ENCODE data around the gene TOM1. TPM values are rescaled to one million over a fixed set of nuclear protein-coding genes. Genes with fewer than 3 reads are reported as not detected.

Gene TOM1
- total RNA-seq, 1 experiment from 2014 or later = 49.1 TPM

DNA sequence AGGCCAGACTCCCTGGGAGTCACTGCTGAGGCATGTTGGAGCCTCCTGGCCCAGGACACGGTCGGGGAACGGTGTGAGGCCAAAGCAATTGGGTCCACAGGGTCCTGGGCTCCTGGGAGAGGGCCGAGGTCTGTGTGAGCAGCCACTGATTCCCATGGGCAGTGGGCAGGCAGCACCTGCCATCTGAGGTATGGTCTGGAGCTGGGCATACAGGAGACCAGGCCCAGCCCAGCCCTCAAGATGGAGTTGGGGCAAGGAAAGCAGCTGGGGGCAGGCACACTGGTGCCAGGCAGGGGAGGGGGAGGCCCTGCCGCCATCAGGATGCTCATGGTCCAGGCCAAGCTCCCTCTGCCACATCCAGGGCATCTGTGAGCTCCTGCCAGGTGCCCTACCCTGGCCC, 49.0 kb downstream of the TOM1 start:
- H3K36me3 Mint-ChIP-seq (ENCODE audit: insufficient read depth, unreplicated experiment) = peaks cover 59% of the 10 kb centered on the region
- no peaks in the 10 kb centered on the region for H3K9me3 Mint-ChIP-seq (ENCODE audit: low read depth, unreplicated experiment)
- no TSS peak for BruUV-seq (replicated peaks)
- H3K4me3 Mint-ChIP-seq (ENCODE audit: low read depth, unreplicated experiment) = no peak overlapping the region
- H3K4me1 Mint-ChIP-seq (ENCODE audit: low read depth, unreplicated experiment) = peaks cover 20% of the 10 kb centered on the region
- no peak overlapping the region for H3K27ac Mint-ChIP-seq (ENCODE audit: unreplicated experiment)
- intact Hi-C loops (cut with micrococcal nuclease; ENCODE audit: unreplicated experiment) = no loop called here
- TF ChIP-seq, protein P1, sequence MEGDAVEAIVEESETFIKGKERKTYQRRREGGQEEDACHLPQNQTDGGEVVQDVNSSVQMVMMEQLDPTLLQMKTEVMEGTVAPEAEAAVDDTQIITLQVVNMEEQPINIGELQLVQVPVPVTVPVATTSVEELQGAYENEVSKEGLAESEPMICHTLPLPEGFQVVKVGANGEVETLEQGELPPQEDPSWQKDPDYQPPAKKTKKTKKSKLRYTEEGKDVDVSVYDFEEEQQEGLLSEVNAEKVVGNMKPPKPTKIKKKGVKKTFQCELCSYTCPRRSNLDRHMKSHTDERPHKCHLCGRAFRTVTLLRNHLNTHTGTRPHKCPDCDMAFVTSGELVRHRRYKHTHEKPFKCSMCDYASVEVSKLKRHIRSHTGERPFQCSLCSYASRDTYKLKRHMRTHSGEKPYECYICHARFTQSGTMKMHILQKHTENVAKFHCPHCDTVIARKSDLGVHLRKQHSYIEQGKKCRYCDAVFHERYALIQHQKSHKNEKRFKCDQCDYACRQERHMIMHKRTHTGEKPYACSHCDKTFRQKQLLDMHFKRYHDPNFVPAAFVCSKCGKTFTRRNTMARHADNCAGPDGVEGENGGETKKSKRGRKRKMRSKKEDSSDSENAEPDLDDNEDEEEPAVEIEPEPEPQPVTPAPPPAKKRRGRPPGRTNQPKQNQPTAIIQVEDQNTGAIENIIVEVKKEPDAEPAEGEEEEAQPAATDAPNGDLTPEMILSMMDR (IDR thresholded peaks at IDR 0.05; ENCODE audit: unreplicated experiment) = no peak
- H3K27me3 Mint-ChIP-seq (ENCODE audit: unreplicated experiment) = no peaks in the 10 kb centered on the region
- DNase-seq = no peak
- CTCF ChIA-PET = no interaction called here

DNA sequence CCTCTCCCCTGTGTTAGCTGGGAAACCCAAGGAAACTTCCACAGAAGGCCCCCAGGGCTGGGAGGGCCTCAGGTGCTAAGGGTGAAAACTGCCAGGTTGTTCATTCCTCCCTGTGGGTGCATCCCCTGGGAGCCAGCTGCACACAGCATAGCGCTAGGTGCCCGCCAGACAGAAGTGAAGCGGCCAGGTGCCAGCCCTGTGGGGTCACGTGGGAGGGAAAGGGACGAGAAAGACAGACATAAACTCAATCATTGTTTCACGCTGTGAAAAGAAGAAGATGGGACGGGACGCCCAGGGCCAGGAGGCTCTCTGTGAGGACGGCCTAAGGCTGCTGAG, 49.6 kb downstream of the TOM1 start:
- Mint-ChIP-seq H3K4me3 (ENCODE audit: low read depth, unreplicated experiment) (no peak overlapping the region), H3K27ac (ENCODE audit: unreplicated experiment) (no peak overlapping the region), H3K36me3 (ENCODE audit: insufficient read depth, unreplicated experiment) (peaks cover 56% of the 10 kb centered on the region), H3K4me1 (ENCODE audit: low read depth, unreplicated experiment) (peaks cover 20% of the 10 kb centered on the region), H3K9me3 (ENCODE audit: low read depth, unreplicated experiment) (no peaks in the 10 kb centered on the region), H3K27me3 (ENCODE audit: unreplicated experiment) (no peaks in the 10 kb centered on the region)
- CTCF ChIA-PET = interaction anchor here (0.6 kb wide), 1 partner anchor 390 kb away, joined by 3 read pairs; no protein-coding TSS in a partner anchor
- BruUV-seq (replicated peaks) = no TSS peak
- TF ChIP-seq, protein P1 (IDR thresholded peaks at IDR 0.05; ENCODE audit: unreplicated experiment) = no peak
- no peak for DNase-seq
- intact Hi-C loops (cut with micrococcal nuclease; ENCODE audit: unreplicated experiment) = no loop called here

DNA sequence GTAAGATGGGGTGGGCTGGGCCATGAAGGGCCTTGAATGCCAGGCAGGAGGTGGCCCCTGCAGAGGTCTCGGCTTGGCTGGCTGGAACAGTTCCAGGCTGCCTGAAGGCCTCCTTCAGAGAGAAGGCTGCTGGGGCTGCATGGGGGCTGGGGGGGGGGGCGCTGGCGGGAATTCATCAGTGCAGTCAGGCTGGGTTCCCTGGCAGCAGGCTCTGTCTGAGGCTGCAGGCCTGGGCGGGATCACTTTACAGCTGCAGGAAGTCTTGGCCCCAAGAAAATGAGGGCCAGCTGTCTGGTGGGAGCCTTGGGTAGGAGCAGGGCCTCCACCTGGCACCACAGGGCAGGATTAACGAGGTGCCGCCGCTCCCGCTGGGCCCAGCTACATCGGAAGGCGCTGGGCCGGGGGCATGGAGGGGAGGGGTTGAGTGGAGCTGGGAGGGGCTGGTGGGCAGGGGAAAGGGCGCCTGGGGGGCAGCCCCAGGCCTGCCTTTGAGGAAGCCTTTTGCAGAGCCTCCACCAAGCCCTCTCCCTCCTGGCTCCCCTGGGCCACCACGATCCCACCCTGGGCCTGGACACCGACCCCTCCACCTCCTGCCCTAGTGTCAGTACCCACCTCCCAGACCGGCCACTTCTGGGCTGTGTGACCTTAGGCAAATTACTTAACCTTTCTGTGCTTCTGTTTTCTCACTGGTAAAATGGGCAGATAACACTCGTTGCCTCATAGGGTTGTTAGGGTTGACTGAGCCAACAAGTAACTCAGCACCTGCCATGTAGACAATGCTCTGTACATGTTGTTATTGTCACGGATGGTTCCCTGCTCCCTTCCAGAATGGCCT, 50.2 kb downstream of the TOM1 start:
- Mint-ChIP-seq H3K4me3 (ENCODE audit: low read depth, unreplicated experiment) (peak overlapping the region; percentile 96), H3K4me1 (ENCODE audit: low read depth, unreplicated experiment) (peaks cover 20% of the 10 kb centered on the region), H3K9me3 (ENCODE audit: low read depth, unreplicated experiment) (no peaks in the 10 kb centered on the region), H3K36me3 (ENCODE audit: insufficient read depth, unreplicated experiment) (peaks cover 55% of the 10 kb centered on the region), H3K27me3 (ENCODE audit: unreplicated experiment) (no peaks in the 10 kb centered on the region), H3K27ac (ENCODE audit: unreplicated experiment) (peak overlapping the region; percentile 57)
- DNase-seq = no peak
- BruUV-seq (replicated peaks) = no TSS peak
- CTCF ChIA-PET = interaction anchor here (0.6 to 2.2 kb wide), 4 partner anchors 26 to 389 kb away, joined by 3 to 13 read pairs (median 6); no protein-coding TSS in a partner anchor
- intact Hi-C loops (cut with micrococcal nuclease; ENCODE audit: unreplicated experiment) = loop anchor here (2.0 to 5.0 kb wide), 4 partner anchors 47 to 772 kb away; no protein-coding TSS in a partner anchor
- TF ChIP-seq, protein P1 (IDR thresholded peaks at IDR 0.05; ENCODE audit: unreplicated experiment) = no peak

GRCh38 chr22:35350539-35351503, 51.1 kb downstream of the TOM1 start:
- Mint-ChIP-seq H3K27ac (ENCODE audit: unreplicated experiment) (peak overlapping the region; percentile 57), H3K9me3 (ENCODE audit: low read depth, unreplicated experiment) (no peaks in the 10 kb centered on the region), H3K4me1 (ENCODE audit: low read depth, unreplicated experiment) (peaks cover 20% of the 10 kb centered on the region), H3K36me3 (ENCODE audit: insufficient read depth, unreplicated experiment) (peaks cover 50% of the 10 kb centered on the region), H3K4me3 (ENCODE audit: low read depth, unreplicated experiment) (peak overlapping the region; percentile 96), H3K27me3 (ENCODE audit: unreplicated experiment) (no peaks in the 10 kb centered on the region)
- BruUV-seq (replicated peaks) = no TSS peak
- TF ChIP-seq, protein P1 (IDR thresholded peaks at IDR 0.05; ENCODE audit: unreplicated experiment) = peak; percentile 93
- intact Hi-C loops (cut with micrococcal nuclease; ENCODE audit: unreplicated experiment) = loop anchor here (2.0 to 5.0 kb wide), 4 partner anchors 46 to 771 kb away; no protein-coding TSS in a partner anchor
- peak; percentile 94 for DNase-seq
- CTCF ChIA-PET = interaction anchor here (0.9 to 2.2 kb wide), 5 partner anchors 27 to 271 kb away, joined by 3 to 13 read pairs (median 4); no protein-coding TSS in a partner anchor

Data from Calu3 (cell line).